H1 (cell line): ENCODE results near the gene SEPTIN7. TPM values are rescaled to one million over a fixed set of nuclear protein-coding genes. Genes with fewer than 3 reads are reported as not detected.

Experiments used
- CTCF ChIA-PET: fragments of 300-600 bp; sonication (Branson Sonifier 250); formaldehyde crosslinking; loops from one replicate; lab custom pipeline; 2021; ENCODE audit not compliant: partially characterized antibody; lab: Charles Lee
- POLR2A ChIA-PET: fragments of 300-600 bp; sonication (Branson Sonifier 250); formaldehyde crosslinking; loops from one replicate; lab custom pipeline; 2021; ENCODE audit warnings: inconsistent platforms; ENCODE audit not compliant: partially characterized antibody; lab: Charles Lee
- DNase-seq, 2 experiments: peaks; one replicate each; pipeline versions ENCODE4 v3.0.0 to v3.0.0-alpha.2; 2010 to 2022; ENCODE audit warnings: low spot score in 2 of 2, low read depth in 1 of 2, mixed read lengths in 1 of 2
- FAIRE-seq: peaks from 2 replicates; lab custom pipeline; 2011; peaks lifted over from hg19 to GRCh38; lab: Jason Lieb, UNC
- H2AFZ ChIP-seq: 2 replicates; pipeline ENCODE4 v1.8.1; 2012; ENCODE audit warnings: low read length, inconsistent platforms
- H2AK5ac ChIP-seq: 2 replicates; pipeline ENCODE4 v1.6.1; 2013; ENCODE audit warnings: low read depth, low read length
- H2BK120ac ChIP-seq: replicated peaks from 2 replicates; pipeline ENCODE3; 2013; ENCODE audit warnings: low read depth, low read length, inconsistent platforms
- H2BK12ac ChIP-seq: 2 replicates; pipeline ENCODE4 v1.6.1; 2013; ENCODE audit warnings: low read depth, low read length
- H2BK15ac ChIP-seq: 2 replicates; pipeline ENCODE4 v1.6.1; 2013; ENCODE audit warnings: low read length
- H2BK20ac ChIP-seq: 2 replicates; pipeline ENCODE4 v1.6.1; 2013; ENCODE audit warnings: low read length
- H2BK5ac ChIP-seq: 2 replicates; pipeline ENCODE4 v1.6.1; 2013; ENCODE audit warnings: low read depth, low read length
- H3K14ac ChIP-seq: 2 replicates; pipeline ENCODE4 v1.6.1; 2013; ENCODE audit warnings: inconsistent platforms; ENCODE audit not compliant: insufficient read length
- H3K18ac ChIP-seq: 2 replicates; pipeline ENCODE4 v1.6.1; 2013; ENCODE audit warnings: low read length; ENCODE audit errors: extremely low read depth
- H3K23ac ChIP-seq: 2 replicates; pipeline ENCODE4 v1.6.1; 2013; ENCODE audit warnings: inconsistent platforms; ENCODE audit not compliant: insufficient read length
- H3K23me2 ChIP-seq: 2 replicates; pipeline ENCODE4 v1.6.1; 2013; ENCODE audit warnings: low read depth, low read length
- H3K27ac ChIP-seq: 2 replicates; pipeline ENCODE4 v1.6.1; 2011; ENCODE audit warnings: low read depth, low read length, inconsistent platforms
- H3K27me3 ChIP-seq, 4 experiments: replicated peaks in 1 of 4; 1 replicate in 1 of 4; 2 replicates in 3 of 4; pipeline versions ENCODE4 v1.6.1 to v1.8.1; 2011 to 2013; ENCODE audit warnings: low read length in 3 of 4, mild to moderate bottlenecking in 3 of 4, inconsistent platforms in 2 of 4, mixed read lengths in 2 of 4, moderate library complexity in 1 of 4; ENCODE audit not compliant: control insufficient read depth in 3 of 4, insufficient read depth in 3 of 4; ENCODE audit errors: extremely low read depth in 1 of 4
- H3K36me3 ChIP-seq, 4 experiments: 2 replicates each; pipeline versions ENCODE4 v1.6.1 to v1.8.1; 2011 to 2013; ENCODE audit warnings: mild to moderate bottlenecking in 4 of 4, low read length in 3 of 4, moderate library complexity in 2 of 4, control low read depth in 1 of 4, inconsistent platforms in 1 of 4; ENCODE audit not compliant: insufficient read depth in 4 of 4, control insufficient read depth in 2 of 4
- H3K4ac ChIP-seq: replicated peaks from 2 replicates; pipeline ENCODE3; 2013; ENCODE audit warnings: low read length, low read depth, mixed read lengths, inconsistent platforms; ENCODE audit not compliant: insufficient read length
- H3K4me1 ChIP-seq, 4 experiments: replicated peaks in 1 of 4; 1 replicate in 1 of 4; 2 replicates in 3 of 4; pipeline versions ENCODE4 v1.6.1 to v1.8.1; 2011 to 2013; ENCODE audit warnings: low read length in 3 of 4, inconsistent platforms in 2 of 4, mixed read lengths in 1 of 4; ENCODE audit not compliant: insufficient read depth in 4 of 4, control insufficient read depth in 3 of 4
- H3K4me2 ChIP-seq, 2 experiments: 2 replicates each; pipeline versions ENCODE4 v1.6.1 to v1.8.1; 2011 to 2013; ENCODE audit warnings: low read depth in 2 of 2, low read length in 2 of 2, control low read depth in 1 of 2, inconsistent platforms in 1 of 2, mild to moderate bottlenecking in 1 of 2; ENCODE audit not compliant: insufficient read depth in 1 of 2
- H3K4me3 ChIP-seq, 4 experiments: fragments of 200-600, 300-600 bp in 1 of 4; sonication (generic), shearing (Covaris generic), sonication (Bioruptor Twin) in 1 of 4; 2 replicates each; pipeline versions ENCODE4 v1.5.1 to v1.8.1; 2011 to 2016; ENCODE audit warnings: low read length in 4 of 4, low read depth in 3 of 4, control low read depth in 2 of 4, inconsistent platforms in 2 of 4, mild to moderate bottlenecking in 2 of 4, mixed read lengths in 1 of 4, moderate library complexity in 1 of 4; ENCODE audit not compliant: insufficient read depth in 2 of 4; ENCODE audit errors: extremely low read depth in 1 of 4
- H3K56ac ChIP-seq: replicated peaks from 2 replicates; pipeline ENCODE3; 2013; ENCODE audit warnings: low read depth, mild to moderate bottlenecking, mixed read lengths, low read length, inconsistent platforms; ENCODE audit not compliant: insufficient read length
- H3K79me1 ChIP-seq: 2 replicates; pipeline ENCODE4 v1.6.1; 2013; ENCODE audit warnings: low read depth, low read length, control low read depth
- H3K79me2 ChIP-seq, 2 experiments: 2 replicates each; pipeline versions ENCODE4 v1.6.1 to v1.8.1; 2012 to 2013; ENCODE audit warnings: low read length in 2 of 2, mild to moderate bottlenecking in 2 of 2, inconsistent platforms in 1 of 2; ENCODE audit not compliant: insufficient read depth in 2 of 2, control insufficient read depth in 1 of 2
- H3K9ac ChIP-seq, 4 experiments: replicated peaks in 1 of 4; 1 replicate in 1 of 4; 2 replicates in 3 of 4; pipeline versions ENCODE4 v1.6.1 to v1.8.1; 2011 to 2013; ENCODE audit warnings: low read depth in 3 of 4, low read length in 3 of 4, control low read depth in 2 of 4, mild to moderate bottlenecking in 2 of 4, moderate library complexity in 2 of 4, inconsistent platforms in 1 of 4; ENCODE audit errors: extremely low read depth in 1 of 4
- H3K9me3 ChIP-seq, 2 experiments: 2 replicates each; pipeline versions ENCODE4 v1.6.1 to v1.8.1; 2012 to 2013; ENCODE audit warnings: mild to moderate bottlenecking in 2 of 2, moderate library complexity in 2 of 2, control low read depth in 1 of 2, inconsistent platforms in 1 of 2, low read depth in 1 of 2, low read length in 1 of 2, mixed read lengths in 1 of 2; ENCODE audit not compliant: insufficient read depth in 2 of 2
- H4K20me1 ChIP-seq, 2 experiments: replicated peaks in 1 of 2; 2 replicates each; pipeline versions ENCODE3 to v1.8.1; 2011 to 2013; ENCODE audit warnings: inconsistent platforms in 2 of 2, low read length in 2 of 2, mild to moderate bottlenecking in 1 of 2; ENCODE audit not compliant: insufficient read depth in 2 of 2, control insufficient read depth in 1 of 2
- H4K5ac ChIP-seq: 2 replicates; pipeline ENCODE4 v1.6.1; 2013; ENCODE audit warnings: low read length, low read depth, mixed read lengths, inconsistent platforms; ENCODE audit not compliant: insufficient read length
- H4K8ac ChIP-seq: 2 replicates; pipeline ENCODE4 v1.8.0; 2013; ENCODE audit warnings: mild to moderate bottlenecking, moderate library complexity, low read length, inconsistent platforms; ENCODE audit not compliant: insufficient read depth; ENCODE audit errors: extremely low read depth
- H4K91ac ChIP-seq: replicated peaks from 2 replicates; pipeline ENCODE3; 2013; ENCODE audit warnings: low read length, mixed read lengths, inconsistent platforms; ENCODE audit not compliant: insufficient read length
- BRCA1 ChIP-seq: IDR thresholded peaks from 2 replicates; pipeline ENCODE4 v1.6.1; 2012; ENCODE audit warnings: low read depth, low read length, improper control_type of control experiment
- CHD2 ChIP-seq: IDR thresholded peaks from 2 replicates; pipeline ENCODE4 v1.6.1; 2012; ENCODE audit warnings: low read length, improper control_type of control experiment
- HDAC2 ChIP-seq, 2 experiments: fragments of 300-600 bp in 1 of 2; sonication (generic) in 1 of 2; IDR thresholded peaks; 2 replicates each; pipeline ENCODE4 v1.6.1; 2011 to 2012; ENCODE audit warnings: low read depth in 2 of 2, low read length in 2 of 2, mild to moderate bottlenecking in 2 of 2, moderate library complexity in 2 of 2, borderline replicate concordance in 1 of 2, inconsistent platforms in 1 of 2
- HDAC6 ChIP-seq: IDR thresholded peaks from one replicate; pipeline ENCODE4 v1.7.1; 2012; ENCODE audit warnings: low read depth, mild to moderate bottlenecking, inconsistent platforms, low read length, moderate library complexity
- NRF1 ChIP-seq: IDR thresholded peaks from 2 replicates; pipeline ENCODE4 v1.6.1; 2011; ENCODE audit warnings: mild to moderate bottlenecking, low read depth, low read length, improper control_type of control experiment
- SRF ChIP-seq: IDR thresholded peaks from 2 replicates; pipeline ENCODE4 v1.6.1; 2011; ENCODE audit warnings: mild to moderate bottlenecking, low read depth, low read length, moderate library complexity
- TBP ChIP-seq: IDR thresholded peaks from 2 replicates; pipeline ENCODE4 v1.6.1; 2011; ENCODE audit warnings: low read depth, low read length, improper control_type of control experiment
- WGBS, 2 experiments: shearing (Covaris generic) in 1 of 2; methylation state at CpG; one replicate each; pipeline versions ENCODE4 v1.1.6 to v1.1.7; 2013 to 2015; ENCODE audit warnings: low lambda C conversion rate in 2 of 2, mixed read lengths in 2 of 2, inconsistent platforms in 1 of 2, low coverage in 1 of 2, missing lambda C conversion rate in 1 of 2; ENCODE audit not compliant: insufficient replicate concordance in 2 of 2, insufficient coverage in 1 of 2, insufficient read length in 1 of 2; ENCODE audit errors: extremely low coverage in 1 of 2, missing lambda C conversion rate in 1 of 2; 5-methylcytosine and 5-hydroxymethylcytosine counted together
- polyA plus RNA-seq, 7 experiments: library from polyadenylated mRNA; depleted of rRNA in 3 of 7; stranded (reverse) in 5 of 7; unstranded in 2 of 7; fragments of >200 nt in 5 of 7; fragments of 200-250 nt in 2 of 7; gene quantifications; 1 replicate in 5 of 7; 2 replicates in 1 of 7; 4 replicates in 1 of 7; pipeline versions ENCODE4 v1.2.1 to v1.2.3, GENCODE V29; 2011 to 2013; ENCODE audit warnings: missing spikeins in 2 of 7, mixed read lengths in 2 of 7
- total RNA-seq: library from RNA; stranded (reverse); fragmentation: NEBNext Ultra II Directional; extraction: Animal tissue kit (Norgen Biotek cat#: 25700); gene quantifications from 2 replicates; pipeline ENCODE4 v1.2.1, GENCODE V29; 2021

SEPTIN7 gene
- total and polyA plus RNA-seq, 2 of the 8 experiments (the other 6 are each of a cell fraction or from before 2014, with no cell fraction given) = 85.3 to 183 TPM

GRCh38 chr7:35848725-35849124 lies 47.9 kb downstream of the SEPTIN7 start:
- Histone ChIP-seq H3K9ac (no peak overlapping the region), H3K56ac (no peak overlapping the region), H3K4me1 (peaks cover 0 to 2% (median under 1%) of the 10 kb centered on the region in 4 experiments; a peak in 2 of 7 replicates), H2BK120ac (no peak overlapping the region), H3K79me2 (peaks cover 0 to 64% of the 10 kb centered on the region in 2 experiments; a peak in 2 of 4 replicates), H3K9me3 (no peaks in the 10 kb centered on the region), H3K14ac (no peak overlapping the region), H2BK12ac (no peak overlapping the region), H3K4ac (no peak overlapping the region), H3K4me3 (no peak overlapping the region), H2AK5ac (no peak overlapping the region), H3K18ac (no peak overlapping the region), H3K23ac (no peak overlapping the region), H4K91ac (no peak overlapping the region), H2BK15ac (no peak overlapping the region), H3K27ac (no peak overlapping the region)
- FAIRE-seq = no peak
- TF ChIP-seq NRF1 (no peak), HDAC6 (no peak), TBP (no peak), BRCA1 (no peak), HDAC2 (IDR thresholded peaks at IDR 0.05; ENCODE audit: borderline replicate concordance in 1 of 2, low read depth in 2 of 2, low read length in 2 of 2) (no peak), CHD2 (no peak), SRF (no peak)
- TF ChIP-seq, all 59 proteins: peak for 0
- Histone ChIP-seq H3K79me1 (peaks cover 6% of the 10 kb centered on the region), H3K23me2 (no peaks in the 10 kb centered on the region), H2BK5ac (no peak overlapping the region), H3K36me3 (peaks cover 0 to 7% (median 2%) of the 10 kb centered on the region in 4 experiments; a peak in 4 of 8 replicates), H2AFZ (no peak overlapping the region), H4K20me1 (peaks cover 0 to 3% of the 10 kb centered on the region in 2 experiments), H3K4me2 (no peak overlapping the region), H2BK20ac (no peak overlapping the region), H4K5ac (no peak overlapping the region), H3K27me3 (no peaks in the 10 kb centered on the region), H4K8ac (no peak overlapping the region)
- ChIA-PET CTCF (interaction anchor here (0.5 to 2.4 kb wide), 8 partner anchors 12 to 1796 kb away, joined by 3 to 9 read pairs (median 3); partner anchors contain the start of gene SEPTIN7), POLR2A (interaction anchor here (1.1 kb wide), 1 partner anchor 48 kb away, joined by 3 read pairs; the partner anchor contains the start of gene SEPTIN7)
- DNase-seq = no peak
- 87% methylated on average over 2 of the region's 2 CpGs; no CpG with 5 or more reads in 1 of the 2 experiments for WGBS, 2 experiments
